ENCODE data around the gene PARN. TPM values are rescaled to one million over a fixed set of nuclear protein-coding genes. Genes with fewer than 3 reads are reported as not detected.

The PARN gene
- total and polyA plus RNA-seq, 9 of the 15 experiments (the other 6 are each of a cell fraction or from before 2014, with no cell fraction given): 9.6 to 51.3 (median 40.4) TPM

DNA sequence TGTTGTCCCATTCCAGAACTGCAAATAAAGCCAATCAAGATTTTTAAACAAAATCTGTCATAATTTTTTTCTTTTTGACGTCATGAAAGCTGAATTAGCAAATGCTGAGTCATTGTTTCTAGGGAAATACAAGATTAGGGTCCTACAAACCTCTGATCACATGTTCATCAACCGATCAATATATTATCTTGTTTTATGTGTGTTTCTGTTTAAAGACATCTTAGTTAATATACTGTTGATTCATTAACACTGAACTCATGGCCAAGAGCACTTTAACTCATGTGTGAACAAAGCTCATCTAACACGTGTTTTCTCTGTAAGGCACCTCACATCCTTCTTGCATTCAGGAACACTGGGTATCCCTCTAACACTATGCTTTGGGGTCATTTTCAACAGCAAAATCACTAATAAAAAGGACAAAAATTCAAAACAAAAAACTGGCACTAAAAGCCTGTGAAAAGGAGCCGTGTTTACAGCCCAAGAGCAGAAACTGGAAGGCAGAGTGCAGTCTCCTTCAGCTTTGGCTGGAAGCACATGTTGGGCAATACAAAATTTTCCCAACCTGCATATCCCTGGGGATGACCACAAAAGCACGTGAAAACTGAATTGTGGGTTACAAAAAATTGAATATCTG is 102.5 kb downstream of the PARN start (continued):
- TF ChIP-seq, protein P1, sequence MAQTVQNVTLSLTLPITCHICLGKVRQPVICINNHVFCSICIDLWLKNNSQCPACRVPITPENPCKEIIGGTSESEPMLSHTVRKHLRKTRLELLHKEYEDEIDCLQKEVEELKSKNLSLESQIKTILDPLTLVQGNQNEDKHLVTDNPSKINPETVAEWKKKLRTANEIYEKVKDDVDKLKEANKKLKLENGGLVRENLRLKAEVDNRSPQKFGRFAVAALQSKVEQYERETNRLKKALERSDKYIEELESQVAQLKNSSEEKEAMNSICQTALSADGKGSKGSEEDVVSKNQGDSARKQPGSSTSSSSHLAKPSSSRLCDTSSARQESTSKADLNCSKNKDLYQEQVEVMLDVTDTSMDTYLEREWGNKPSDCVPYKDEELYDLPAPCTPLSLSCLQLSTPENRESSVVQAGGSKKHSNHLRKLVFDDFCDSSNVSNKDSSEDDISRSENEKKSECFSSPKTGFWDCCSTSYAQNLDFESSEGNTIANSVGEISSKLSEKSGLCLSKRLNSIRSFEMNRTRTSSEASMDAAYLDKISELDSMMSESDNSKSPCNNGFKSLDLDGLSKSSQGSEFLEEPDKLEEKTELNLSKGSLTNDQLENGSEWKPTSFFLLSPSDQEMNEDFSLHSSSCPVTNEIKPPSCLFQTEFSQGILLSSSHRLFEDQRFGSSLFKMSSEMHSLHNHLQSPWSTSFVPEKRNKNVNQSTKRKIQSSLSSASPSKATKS (CRISPR knock-in tag; IDR thresholded peaks at IDR 0.05): no peak
- TF ChIP-seq ARHGAP35 (IDR thresholded peaks at IDR 0.05; ENCODE audit: partially characterized antibody) (no peak), ZBED1 (IDR thresholded peaks at IDR 0.05) (no peak), SP1 (CRISPR knock-in tag; IDR thresholded peaks at IDR 0.05) (no peak), SREBF1 (IDR thresholded peaks at IDR 0.05; ENCODE audit: borderline replicate concordance, low read depth, low read length) (no peak), GATAD2B (IDR thresholded peaks at IDR 0.05; ENCODE audit: borderline replicate concordance) (no peak), PHTF2 (CRISPR knock-in tag; IDR thresholded peaks at IDR 0.05) (no peak), E2F6 (IDR thresholded peaks at IDR 0.05; ENCODE audit: borderline replicate concordance in 1 of 2, extremely low read depth in 1 of 2, insufficient read depth in 1 of 2, insufficient read length in 1 of 2, low read depth in 1 of 2, low read length in 1 of 2, poor library complexity in 1 of 2, severe bottlenecking in 1 of 2) (no peak), CREM (IDR thresholded peaks at IDR 0.05; ENCODE audit: low read depth) (peak; percentile 82), MXI1 (IDR thresholded peaks at IDR 0.05; ENCODE audit: low read depth, low read length) (no peak), TFAM (CRISPR knock-in tag; conservative IDR thresholded peaks at IDR 0.05) (no peak), CREB3L1 (IDR thresholded peaks at IDR 0.05; ENCODE audit: borderline replicate concordance, low read depth) (peak; percentile 14; the same call in 1 of the 2 replicates), ESRRA (IDR thresholded peaks at IDR 0.05; ENCODE audit: borderline replicate concordance, low read depth) (no peak), DPF2 (IDR thresholded peaks at IDR 0.05) (peak; percentile 63), ZNF143 (CRISPR knock-in tag; IDR thresholded peaks at IDR 0.05) (no peak), ZNF146 (CRISPR knock-in tag; IDR thresholded peaks at IDR 0.05; ENCODE audit: unreplicated experiment) (no peak), NCOA6 (IDR thresholded peaks at IDR 0.05) (no peak), CREB1 (IDR thresholded peaks at IDR 0.05) (peak; percentile 37; the same call in 1 of the 2 replicates), CREB1 (CRISPR knock-in tag; IDR thresholded peaks at IDR 0.05) (no peak), POLR2AphosphoS5 (IDR thresholded peaks at IDR 0.05; ENCODE audit: control insufficient read depth, insufficient read depth, low read depth, low read length) (no peak), CEBPG (CRISPR knock-in tag; IDR thresholded peaks at IDR 0.05) (no peak), CEBPG (tag; conservative IDR thresholded peaks at IDR 0.05 in 1 of 2, IDR thresholded peaks at IDR 0.05 in 1 of 2) (peak in 1 of 2 experiments; percentile 24; a peak in 1 of 4 replicates), HOXB6 (CRISPR knock-in tag; IDR thresholded peaks at IDR 0.05; ENCODE audit: borderline replicate concordance) (no peak), ZNF586 (CRISPR knock-in tag; conservative IDR thresholded peaks at IDR 0.05) (no peak)

All from K562 (cell line).